Measurements from ENCODE around the gene NCKAP5. TPM values are rescaled to one million over a fixed set of nuclear protein-coding genes. Genes with fewer than 3 reads are reported as not detected.

The NCKAP5 gene
- total and polyA plus RNA-seq, 2 of the 8 experiments (the other 6 are each of a cell fraction or from before 2014, with no cell fraction given), result 0.27 to 0.86 TPM

DNA sequence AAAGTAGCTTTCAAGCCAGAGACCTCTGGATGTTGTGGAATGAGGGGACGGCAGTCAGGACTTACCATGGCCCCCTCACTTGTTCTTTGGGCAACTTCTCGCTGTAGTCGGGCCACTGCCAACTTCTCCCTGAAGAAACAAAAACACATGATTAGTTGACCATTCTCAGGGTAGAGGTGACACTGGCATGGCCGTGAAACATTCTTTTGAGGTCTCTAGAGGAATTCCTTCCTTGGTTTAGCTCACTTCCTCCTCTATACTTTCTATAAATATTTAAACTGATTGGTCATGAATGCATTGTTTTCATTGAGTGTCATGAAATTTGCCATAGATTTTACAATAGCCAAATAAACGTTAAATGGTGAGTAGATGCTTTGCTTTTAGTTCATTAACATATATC is 354.6 kb downstream of the NCKAP5 start:
- no peak overlapping the region for H2AK5ac ChIP-seq (ENCODE audit: low read depth, low read length)
- no peaks in the 10 kb centered on the region for H3K79me1 ChIP-seq (ENCODE audit: low read depth, low read length)
- H4K91ac ChIP-seq (replicated peaks; ENCODE audit: insufficient read length, low read length), result no peak overlapping the region
- CTCF ChIA-PET (ENCODE audit: partially characterized antibody), result interaction anchor here (0.6 kb wide), 1 partner anchor 542 kb away, joined by 3 read pairs; no protein-coding TSS in a partner anchor
- H3K79me2 ChIP-seq (ENCODE audit: control insufficient read depth in 1 of 2, insufficient read depth in 2 of 2, low read length in 2 of 2), result no peaks in the 10 kb centered on the region
- H2BK5ac ChIP-seq (ENCODE audit: low read depth, low read length), result no peak overlapping the region
- no peak overlapping the region for H3K14ac ChIP-seq (ENCODE audit: insufficient read length)
- no peak overlapping the region for H2BK12ac ChIP-seq (ENCODE audit: low read depth, low read length)
- H4K20me1 ChIP-seq (replicated peaks in 1 of 2; ENCODE audit: control insufficient read depth in 1 of 2, insufficient read depth in 2 of 2, low read length in 2 of 2), result no peaks in the 10 kb centered on the region
- H3K56ac ChIP-seq (replicated peaks; ENCODE audit: insufficient read length, low read depth, low read length), result no peak overlapping the region
- no peak overlapping the region for H2BK15ac ChIP-seq (ENCODE audit: low read length)
- H3K4ac ChIP-seq (replicated peaks; ENCODE audit: insufficient read length, low read depth, low read length), result no peak overlapping the region
- 92% methylated on average over 5 of the region's 5 CpGs; no CpG with 5 or more reads in 1 of the 2 experiments for WGBS, 2 experiments (ENCODE audit: extremely low coverage in 1 of 2, insufficient coverage in 1 of 2, insufficient read length in 1 of 2, insufficient replicate concordance in 2 of 2, low coverage in 1 of 2, low lambda C conversion rate in 2 of 2, missing lambda C conversion rate in 1 of 2)
- no peaks in the 10 kb centered on the region for H3K36me3 ChIP-seq (ENCODE audit: control insufficient read depth in 2 of 4, insufficient read depth in 4 of 4, low read length in 3 of 4)
- H3K18ac ChIP-seq (ENCODE audit: extremely low read depth, low read length), result no peak overlapping the region
- no peak overlapping the region for H4K5ac ChIP-seq (ENCODE audit: insufficient read length, low read depth, low read length)
- no peak overlapping the region for H3K27ac ChIP-seq (ENCODE audit: low read depth, low read length)
- TF ChIP-seq, protein P1, sequence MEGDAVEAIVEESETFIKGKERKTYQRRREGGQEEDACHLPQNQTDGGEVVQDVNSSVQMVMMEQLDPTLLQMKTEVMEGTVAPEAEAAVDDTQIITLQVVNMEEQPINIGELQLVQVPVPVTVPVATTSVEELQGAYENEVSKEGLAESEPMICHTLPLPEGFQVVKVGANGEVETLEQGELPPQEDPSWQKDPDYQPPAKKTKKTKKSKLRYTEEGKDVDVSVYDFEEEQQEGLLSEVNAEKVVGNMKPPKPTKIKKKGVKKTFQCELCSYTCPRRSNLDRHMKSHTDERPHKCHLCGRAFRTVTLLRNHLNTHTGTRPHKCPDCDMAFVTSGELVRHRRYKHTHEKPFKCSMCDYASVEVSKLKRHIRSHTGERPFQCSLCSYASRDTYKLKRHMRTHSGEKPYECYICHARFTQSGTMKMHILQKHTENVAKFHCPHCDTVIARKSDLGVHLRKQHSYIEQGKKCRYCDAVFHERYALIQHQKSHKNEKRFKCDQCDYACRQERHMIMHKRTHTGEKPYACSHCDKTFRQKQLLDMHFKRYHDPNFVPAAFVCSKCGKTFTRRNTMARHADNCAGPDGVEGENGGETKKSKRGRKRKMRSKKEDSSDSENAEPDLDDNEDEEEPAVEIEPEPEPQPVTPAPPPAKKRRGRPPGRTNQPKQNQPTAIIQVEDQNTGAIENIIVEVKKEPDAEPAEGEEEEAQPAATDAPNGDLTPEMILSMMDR (IDR thresholded peaks at IDR 0.05; ENCODE audit: control extremely low read depth in 1 of 3, insufficient read depth in 1 of 3, low read depth in 1 of 3, low read length in 3 of 3), result no peak
- TF ChIP-seq GTF2F1 (IDR thresholded peaks at IDR 0.05; ENCODE audit: borderline replicate concordance, low read depth, low read length), result no peak
- no peak for TF ChIP-seq CEBPB (IDR thresholded peaks at IDR 0.05; ENCODE audit: low read depth, low read length)
- no peak for TF ChIP-seq POLR2A (IDR thresholded peaks at IDR 0.05; ENCODE audit: control extremely low read depth in 1 of 2, low read depth in 2 of 2, low read length in 2 of 2)
- H3K27me3 ChIP-seq (replicated peaks in 1 of 4; ENCODE audit: control insufficient read depth in 3 of 4, extremely low read depth in 1 of 4, insufficient read depth in 3 of 4, low read length in 3 of 4), result no peaks in the 10 kb centered on the region
- no peaks in the 10 kb centered on the region for H3K23me2 ChIP-seq (ENCODE audit: low read depth, low read length)
- POLR2A ChIA-PET (ENCODE audit: partially characterized antibody), result no interaction called here
- no peak overlapping the region for H3K9ac ChIP-seq (replicated peaks in 1 of 4; ENCODE audit: extremely low read depth in 1 of 4, low read depth in 3 of 4, low read length in 3 of 4)
- H2AFZ ChIP-seq (ENCODE audit: low read length), result no peak overlapping the region
- H3K9me3 ChIP-seq (ENCODE audit: insufficient read depth in 2 of 2, low read depth in 1 of 2, low read length in 1 of 2), result no peaks in the 10 kb centered on the region
- H3K4me1 ChIP-seq (replicated peaks in 1 of 4; ENCODE audit: control insufficient read depth in 3 of 4, insufficient read depth in 4 of 4, low read length in 3 of 4), result no peaks in the 10 kb centered on the region
- no peak overlapping the region for H2BK120ac ChIP-seq (replicated peaks; ENCODE audit: low read depth, low read length)
- H3K23ac ChIP-seq (ENCODE audit: insufficient read length), result no peak overlapping the region
- no peak overlapping the region for H2BK20ac ChIP-seq (ENCODE audit: low read length)
- FAIRE-seq (no peak), DNase-seq (ENCODE audit: low read depth in 1 of 2, low spot score in 2 of 2) (no peak)
- no peak overlapping the region for H3K4me2 ChIP-seq (ENCODE audit: insufficient read depth in 1 of 2, low read depth in 2 of 2, low read length in 2 of 2)
- no peak overlapping the region for H4K8ac ChIP-seq (ENCODE audit: extremely low read depth, insufficient read depth, low read length)
- no peak overlapping the region for H3K4me3 ChIP-seq (ENCODE audit: extremely low read depth in 1 of 4, insufficient read depth in 2 of 4, low read depth in 3 of 4, low read length in 4 of 4)
